WTC11 (cell line): ENCODE data around the gene SPSB3. TPM values are rescaled to one million over a fixed set of nuclear protein-coding genes. Genes with fewer than 3 reads are reported as not detected.

Experiments
- ATAC-seq: fragments of 200-7000 bp; cut with Tn5 transposase; 2 replicates; pipeline ENCODE4 v1.10.0; 2021; ENCODE audit warnings: mild to moderate bottlenecking, moderate library complexity
- CTCF ChIA-PET: fragments of 300-600 bp; sonication (Branson Sonifier 250); formaldehyde crosslinking; loops from one replicate; lab custom pipeline; 2021; ENCODE audit warnings: antibody characterized with exemption; lab: Charles Lee
- POLR2A ChIA-PET: fragments of 350-600 bp; sonication (Branson Sonifier 250); formaldehyde crosslinking; loops from one replicate; lab custom pipeline; 2021; ENCODE audit warnings: antibody characterized with exemption; lab: Charles Lee
- DNase-seq: peaks from one replicate; pipeline ENCODE4 v3.0.0; 2021; ENCODE audit warnings: low spot score
- H3K27ac Mint-ChIP-seq: 2 replicates; pipeline ENCODE4 v1.8.0; 2021; ENCODE audit warnings: mixed read lengths
- H3K27me3 Mint-ChIP-seq: 2 replicates; pipeline ENCODE4 v1.8.0; 2021; ENCODE audit warnings: low read depth, mild to moderate bottlenecking, moderate library complexity, mixed read lengths
- H3K36me3 Mint-ChIP-seq: 2 replicates; pipeline ENCODE4 v1.8.0; 2021; ENCODE audit warnings: mixed read lengths
- H3K4me1 Mint-ChIP-seq: 2 replicates; pipeline ENCODE4 v1.8.0; 2022; ENCODE audit warnings: mixed read lengths
- H3K4me3 Mint-ChIP-seq: 2 replicates; pipeline ENCODE4 v1.8.0; 2021; ENCODE audit warnings: mild to moderate bottlenecking, moderate library complexity, mixed read lengths
- H3K9me3 Mint-ChIP-seq: 2 replicates; pipeline ENCODE4 v1.8.0; 2021; ENCODE audit warnings: mixed read lengths
- CREM ChIP-seq: sonication (generic); formaldehyde crosslinking; IDR thresholded peaks from 2 replicates; pipeline ENCODE4 v1.8.1; 2022; ENCODE audit warnings: mild to moderate bottlenecking, missing genetic modification reagents, moderate library complexity
- EMX1 ChIP-seq: fragments of 250-450 bp; sonication (Bioruptor Pico); IDR thresholded peaks from 2 replicates; pipeline ENCODE4 v1.8.0; 2021; ENCODE audit warnings: mild to moderate bottlenecking
- ERG ChIP-seq: fragments of 250-450 bp; sonication (Bioruptor Pico); IDR thresholded peaks from 2 replicates; pipeline ENCODE4 v1.8.0; 2021; ENCODE audit warnings: mild to moderate bottlenecking
- GTF2I ChIP-seq: fragments of 250-450 bp; sonication (Bioruptor Pico); conservative IDR thresholded peaks from 2 replicates; pipeline ENCODE4 v1.4.0; 2021; ENCODE audit warnings: mild to moderate bottlenecking
- JAZF1 ChIP-seq: fragments of 250-450 bp; sonication (Bioruptor Pico); IDR thresholded peaks from 2 replicates; pipeline ENCODE4 v1.9.0; 2021; ENCODE audit warnings: moderate library complexity, mild to moderate bottlenecking, inconsistent platforms
- OVOL2 ChIP-seq: fragments of 250-450 bp; sonication (Bioruptor Pico); IDR thresholded peaks from 2 replicates; pipeline ENCODE4 v1.9.0; 2021; ENCODE audit warnings: mild to moderate bottlenecking, borderline replicate concordance
- STAT6 ChIP-seq: sonication (generic); formaldehyde crosslinking; conservative IDR thresholded peaks from 2 replicates; pipeline ENCODE4 v1.8.1; 2023; ENCODE audit warnings: mild to moderate bottlenecking, low read depth, missing genetic modification reagents, moderate library complexity
- ZBTB43 ChIP-seq: sonication (generic); formaldehyde crosslinking; IDR thresholded peaks from 2 replicates; pipeline ENCODE4 v1.8.1; 2023; ENCODE audit warnings: mild to moderate bottlenecking, missing genetic modification reagents
- ZNF532 ChIP-seq: fragments of 250-450 bp; sonication (Bioruptor Pico); IDR thresholded peaks from 2 replicates; pipeline ENCODE4 v1.9.0; 2021; ENCODE audit warnings: mild to moderate bottlenecking, borderline replicate concordance
- total RNA-seq: library from RNA; stranded (reverse); gene quantifications from 3 replicates; pipeline ENCODE4 v1.2.3, GENCODE V29; 2021

Gene SPSB3
- total RNA-seq, 1 experiment from 2014 or later, result 32.8 TPM

GRCh38 chr16:1765826-1766225 is 16.5 kb downstream of the SPSB3 start:
- CTCF ChIA-PET, result interaction anchor here (2.5 kb wide), 1 partner anchor 17 kb away, joined by 17 read pairs; the partner anchor contains the start of genes NUBP2 and SPSB3
- H3K4me3 Mint-ChIP-seq, result no peak overlapping the region
- TF ChIP-seq ZNF532 (no peak), GTF2I (no peak), ERG (CRISPR knock-in tag) (no peak), CREM (CRISPR knock-in tag) (no peak)
- no peaks in the 10 kb centered on the region for H3K9me3 Mint-ChIP-seq
- H3K4me1 Mint-ChIP-seq, result peaks cover 4% of the 10 kb centered on the region
- H3K27me3 Mint-ChIP-seq, result no peaks in the 10 kb centered on the region
- H3K36me3 Mint-ChIP-seq, result no peaks in the 10 kb centered on the region; the same call in 1 of the 2 replicates
- H3K27ac Mint-ChIP-seq, result no peak overlapping the region
- ATAC-seq, result no peak
- DNase-seq, result no peak
- POLR2A ChIA-PET, result interaction anchor here (1.0 kb wide), 1 partner anchor 345 kb away, joined by 3 read pairs; the partner anchor contains the start of gene UQCC4

GRCh38 chr16:1764971-1765370 is 17.4 kb downstream of the SPSB3 start:
- no peaks in the 10 kb centered on the region for H3K9me3 Mint-ChIP-seq
- POLR2A ChIA-PET, result interaction anchor here (1.0 to 1.9 kb wide), 3 partner anchors 8 to 344 kb away, joined by 3 to 7 read pairs (median 4); partner anchors contain the start of genes EME2, MRPS34, NUBP2 and SPSB3
- H3K4me3 Mint-ChIP-seq, result no peak overlapping the region
- no peaks in the 10 kb centered on the region for H3K27me3 Mint-ChIP-seq
- no peak for ATAC-seq
- TF ChIP-seq ZBTB43 (CRISPR knock-in tag) (no peak), EMX1 (CRISPR knock-in tag) (no peak), GTF2I (no peak), JAZF1 (CRISPR knock-in tag) (no peak), STAT6 (CRISPR knock-in tag) (no peak), OVOL2 (no peak)
- peaks cover under 1% of the 10 kb centered on the region; the same call in 1 of the 2 replicates for H3K4me1 Mint-ChIP-seq
- CTCF ChIA-PET, result interaction anchor here (0.8 to 2.5 kb wide), 7 partner anchors 17 to 271 kb away, joined by 3 to 17 read pairs (median 5); partner anchors contain the start of genes JPT2, MAPK8IP3, NUBP2 and SPSB3
- no peak for DNase-seq
- no peak overlapping the region for H3K27ac Mint-ChIP-seq
- H3K36me3 Mint-ChIP-seq, result no peaks in the 10 kb centered on the region; the same call in 1 of the 2 replicates
